ENCODE measurements around the gene MAG. TPM values are rescaled to one million over a fixed set of nuclear protein-coding genes. Genes with fewer than 3 reads are reported as not detected.
A peak's percentile ranks its signal among the peaks of the same experiment; 100 is the strongest.

Gene MAG
- total RNA-seq, 1 donor from 2014 or later = 0.47 TPM

DNA sequence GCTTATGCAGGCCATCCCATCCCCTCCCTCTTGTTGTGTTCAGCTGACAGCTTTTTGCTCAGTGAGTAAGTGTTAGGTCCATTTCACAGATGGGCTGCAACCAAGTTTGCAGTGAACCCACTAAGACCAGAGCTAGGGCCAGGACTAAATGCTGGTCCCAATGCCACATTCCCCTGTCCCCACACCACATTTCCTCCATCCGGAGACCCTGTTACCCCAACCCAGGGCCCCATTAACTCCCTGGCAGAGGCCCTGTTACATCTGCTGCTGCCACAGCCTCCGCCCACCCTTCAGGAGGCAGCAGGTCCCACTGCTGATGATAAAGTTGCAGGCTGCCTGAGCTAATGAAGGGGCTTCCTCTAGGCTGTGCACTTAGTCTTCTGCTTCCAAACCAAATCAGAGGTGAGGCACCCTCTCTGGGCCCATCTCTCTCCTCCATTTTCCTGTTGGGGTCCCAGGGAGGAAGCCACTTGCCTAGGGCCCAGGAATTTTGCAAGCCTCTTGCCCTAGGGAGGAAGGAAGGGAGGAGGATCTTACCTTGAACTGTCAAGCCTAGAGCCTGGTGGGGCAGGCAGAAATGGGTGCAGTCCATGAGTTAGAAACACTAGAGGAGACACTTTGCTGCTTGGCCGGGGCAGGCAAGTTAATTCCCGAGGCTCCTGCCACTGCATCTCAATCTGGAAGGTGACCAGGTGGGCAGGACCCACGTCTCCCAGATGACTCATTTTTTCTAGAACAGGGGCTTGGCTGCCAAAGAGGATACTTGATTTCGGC is 26.6 kb upstream of the MAG start:
- no peak for DNase-seq

DNA sequence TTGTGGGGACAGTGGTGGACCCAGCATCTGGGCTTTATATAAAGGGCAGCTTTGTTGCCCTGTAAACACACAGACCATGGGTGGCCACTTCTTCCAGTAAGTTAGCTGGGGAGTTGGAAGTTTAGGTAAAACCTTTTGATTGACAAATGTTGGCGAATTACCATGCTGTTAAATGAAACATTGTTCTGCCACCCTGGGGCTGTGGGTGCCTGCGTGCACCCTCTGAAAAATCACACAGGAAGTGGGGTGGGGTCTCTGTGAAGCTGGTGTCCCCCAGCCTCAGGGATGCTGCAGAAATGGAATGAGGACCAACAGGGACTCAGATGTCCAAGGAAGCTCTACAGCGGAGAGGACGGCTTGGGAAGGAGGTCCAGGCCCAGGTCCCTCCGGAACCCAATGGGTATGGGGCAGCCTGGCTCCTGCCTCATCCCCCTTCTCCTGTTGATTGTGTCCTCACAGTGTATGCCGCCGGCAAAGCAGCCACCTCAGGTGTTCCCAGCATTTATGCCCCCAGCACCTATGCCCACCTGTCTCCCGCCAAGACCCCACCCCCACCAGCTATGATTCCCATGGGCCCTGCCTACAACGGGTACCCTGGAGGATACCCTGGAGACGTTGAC is 26.0 kb upstream of the MAG start:
- DNase-seq = no peak

GRCh38 chr19:35266520-35267352 is 25.2 kb upstream of the MAG start:
- DNase-seq = peak; percentile 31

DNA sequence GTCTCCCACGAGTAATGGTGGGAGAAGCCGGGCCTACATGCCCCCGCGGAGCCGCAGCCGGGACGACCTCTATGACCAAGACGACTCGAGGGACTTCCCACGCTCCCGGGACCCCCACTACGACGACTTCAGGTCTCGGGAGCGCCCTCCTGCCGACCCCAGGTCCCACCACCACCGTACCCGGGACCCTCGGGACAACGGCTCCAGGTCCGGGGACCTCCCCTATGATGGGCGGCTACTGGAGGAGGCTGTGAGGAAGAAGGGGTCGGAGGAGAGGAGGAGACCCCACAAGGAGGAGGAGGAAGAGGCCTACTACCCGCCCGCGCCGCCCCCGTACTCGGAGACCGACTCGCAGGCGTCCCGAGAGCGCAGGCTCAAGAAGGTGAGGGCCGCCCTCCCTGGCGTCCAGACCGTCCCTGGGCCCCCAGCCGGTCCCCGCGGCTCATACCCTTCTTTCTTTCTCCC is 24.6 kb upstream of the MAG start:
- no peak for DNase-seq

GRCh38 chr19:35267818-35268535 is 24.0 kb upstream of the MAG start:
- no peak for DNase-seq

DNA sequence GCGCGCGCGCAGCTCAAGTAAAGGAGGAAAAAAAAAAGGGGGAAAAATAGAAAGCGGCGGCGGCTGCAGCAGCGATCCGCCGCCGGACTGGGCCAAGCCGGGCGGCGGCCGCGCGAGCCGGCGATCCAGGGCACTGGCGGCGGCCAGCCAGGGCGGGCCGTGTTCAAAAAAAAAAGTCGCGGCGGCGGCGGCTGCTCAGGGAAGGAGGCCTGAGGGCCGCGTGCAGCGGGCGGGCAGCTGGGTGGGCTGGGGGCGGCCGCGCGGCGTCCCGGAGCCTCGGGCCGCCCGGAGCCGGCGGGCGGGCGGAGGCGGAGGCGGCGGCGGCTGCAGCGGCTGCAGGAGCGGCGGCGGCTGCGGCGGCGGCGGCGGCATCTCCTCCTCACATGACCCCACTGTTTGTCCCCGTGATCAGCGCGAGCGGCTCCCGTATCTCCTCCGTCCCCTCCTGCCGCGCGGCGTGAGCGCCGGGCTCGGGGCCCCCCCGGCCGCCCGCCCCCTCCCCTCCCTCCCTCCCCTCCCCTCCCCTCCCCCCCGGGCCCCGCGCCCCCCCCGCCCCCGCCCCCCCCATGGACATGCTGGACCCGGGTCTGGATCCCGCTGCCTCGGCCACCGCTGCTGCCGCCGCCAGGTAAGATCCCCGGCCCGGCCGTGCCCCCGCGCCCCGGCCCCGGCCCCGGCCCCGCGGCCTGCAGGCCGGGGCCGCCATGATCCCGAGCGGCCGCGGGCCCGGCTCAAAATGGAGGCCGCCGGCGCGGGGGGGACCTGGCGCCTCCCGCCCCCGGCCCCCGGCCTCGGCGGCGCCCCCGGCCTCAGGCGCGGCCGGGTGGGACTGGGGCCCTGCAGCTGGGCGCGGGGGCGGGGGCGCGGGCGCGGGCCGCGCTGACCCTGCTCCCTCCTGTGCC is 23.2 kb upstream of the MAG start, which contains the start of gene USF2:
Gene USF2 (plus strand): TSS at position 427 of the 902 bp plus-strand sequence. CDS start 140 bp downstream, at position 567.
- DNase-seq = peak; percentile 63

DNA sequence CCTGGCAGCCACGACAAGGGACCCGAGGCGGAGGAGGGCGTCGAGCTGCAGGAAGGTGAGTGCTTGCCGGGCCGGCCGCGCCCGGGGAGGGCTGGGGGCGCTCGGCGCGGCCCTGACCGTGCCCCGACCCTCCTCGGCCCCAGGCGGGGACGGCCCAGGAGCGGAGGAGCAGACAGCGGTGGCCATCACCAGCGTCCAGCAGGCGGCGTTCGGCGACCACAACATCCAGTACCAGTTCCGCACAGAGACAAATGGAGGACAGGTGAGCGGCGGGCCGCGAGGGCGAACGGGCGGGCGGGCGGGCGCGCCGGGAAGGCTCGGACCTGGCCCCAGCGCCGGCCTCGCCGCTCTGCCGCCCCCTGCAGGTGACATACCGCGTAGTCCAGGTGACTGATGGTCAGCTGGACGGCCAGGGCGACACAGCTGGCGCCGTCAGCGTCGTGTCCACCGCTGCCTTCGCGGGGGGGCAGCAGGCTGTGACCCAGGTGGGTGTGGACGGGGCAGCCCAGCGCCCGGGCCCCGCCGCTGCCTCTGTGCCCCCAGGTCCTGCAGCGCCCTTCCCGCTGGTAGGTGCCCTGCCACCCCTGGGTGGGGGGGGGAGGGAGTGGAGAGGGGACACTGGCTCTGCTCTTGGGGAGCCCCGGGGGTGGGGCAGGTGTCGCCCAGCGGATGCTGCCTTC is 22.4 kb upstream of the MAG start:
- peak; percentile 68 for DNase-seq

- DNase-seq = no peak
Measured at GRCh38 chr19:35270381-35270811, 21.6 kb upstream of the MAG start.

DNA sequence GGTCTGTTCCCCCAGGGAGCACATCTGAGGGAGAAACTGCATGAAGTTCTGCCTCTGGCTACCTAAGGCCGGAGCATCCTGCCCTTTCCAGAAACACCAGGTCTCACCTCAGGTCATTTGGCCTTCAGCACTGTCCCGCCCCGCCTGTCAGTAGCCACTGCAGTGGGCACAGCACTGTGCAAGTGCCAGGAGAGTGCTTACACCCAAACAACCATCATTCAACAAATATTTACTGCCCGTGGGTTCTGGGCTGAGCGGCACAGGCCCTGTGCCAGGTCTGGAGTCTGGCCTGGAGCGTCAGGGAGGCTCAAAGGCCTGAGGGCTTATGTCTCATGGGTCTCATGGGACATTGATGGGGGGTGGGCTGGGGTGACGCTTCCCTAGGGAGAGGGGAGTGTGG is 20.4 kb upstream of the MAG start:
- DNase-seq = no peak

- no peak for DNase-seq
Measured at GRCh38 chr19:35272122-35272719, 19.7 kb upstream of the MAG start.

GRCh38 chr19:35272954-35273649 is 18.9 kb upstream of the MAG start:
- DNase-seq = no peak

GRCh38 chr19:35273686-35274259 is 18.2 kb upstream of the MAG start:
- no peak for DNase-seq

GRCh38 chr19:35274323-35274722 is 17.6 kb upstream of the MAG start:
- no peak for DNase-seq

DNA sequence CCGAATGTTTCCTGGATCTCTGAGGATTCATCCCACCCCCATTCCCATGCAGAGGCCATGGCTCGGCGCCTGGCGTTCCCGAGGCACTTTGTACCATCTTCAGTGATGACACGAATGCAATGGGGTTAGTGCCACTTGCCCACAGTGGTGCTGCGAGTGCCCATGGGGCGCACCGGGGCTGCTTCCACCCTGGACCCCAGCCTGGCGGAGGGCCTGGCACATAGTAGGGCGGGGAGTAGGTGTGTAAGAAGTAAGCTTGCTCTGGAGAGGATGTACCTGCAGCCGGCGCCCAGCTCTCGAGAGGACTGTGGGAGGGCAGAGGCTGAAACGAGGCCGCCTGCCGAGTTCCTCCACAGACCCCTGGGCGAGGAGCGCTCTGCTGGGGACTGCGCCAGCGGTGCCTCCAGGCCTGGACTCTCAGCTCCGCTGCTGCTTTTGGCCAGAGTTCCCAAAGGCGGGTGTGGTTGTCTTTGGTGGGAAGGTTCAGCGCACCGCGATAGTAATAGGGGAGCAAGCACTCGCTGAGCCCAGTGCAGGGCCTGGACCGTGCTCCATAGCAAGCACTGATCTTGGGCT is 15.2 kb upstream of the MAG start:
- no peak for DNase-seq

DNA sequence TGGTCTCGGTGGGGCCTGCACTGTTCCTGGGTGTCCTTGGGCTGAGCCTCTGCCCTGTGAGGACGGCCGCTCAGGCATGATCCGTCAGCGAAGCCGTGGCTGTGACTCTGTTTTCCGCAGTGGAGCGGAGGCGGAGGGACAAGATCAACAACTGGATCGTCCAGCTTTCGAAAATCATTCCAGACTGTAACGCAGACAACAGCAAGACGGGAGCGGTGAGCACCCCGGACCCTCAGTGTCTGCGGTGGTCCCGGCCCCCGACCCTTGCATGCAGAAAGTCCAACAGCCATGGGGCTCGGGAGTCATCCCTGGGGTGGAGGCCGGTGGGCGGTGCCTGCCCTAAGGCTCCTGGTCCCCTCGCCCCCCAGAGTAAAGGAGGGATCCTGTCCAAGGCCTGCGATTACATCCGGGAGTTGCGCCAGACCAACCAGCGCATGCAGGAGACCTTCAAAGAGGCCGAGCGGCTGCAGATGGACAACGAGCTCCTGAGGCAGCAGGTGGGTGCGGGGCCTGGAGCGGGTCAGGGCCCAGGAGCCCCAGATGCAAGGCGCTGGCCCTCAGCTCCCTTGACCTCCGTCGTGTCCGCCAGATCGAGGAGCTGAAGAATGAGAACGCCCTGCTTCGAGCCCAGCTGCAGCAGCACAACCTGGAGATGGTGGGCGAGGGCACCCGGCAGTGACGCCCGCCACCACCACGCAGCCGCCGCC is 13.2 kb upstream of the MAG start:
- no peak for DNase-seq

DNA sequence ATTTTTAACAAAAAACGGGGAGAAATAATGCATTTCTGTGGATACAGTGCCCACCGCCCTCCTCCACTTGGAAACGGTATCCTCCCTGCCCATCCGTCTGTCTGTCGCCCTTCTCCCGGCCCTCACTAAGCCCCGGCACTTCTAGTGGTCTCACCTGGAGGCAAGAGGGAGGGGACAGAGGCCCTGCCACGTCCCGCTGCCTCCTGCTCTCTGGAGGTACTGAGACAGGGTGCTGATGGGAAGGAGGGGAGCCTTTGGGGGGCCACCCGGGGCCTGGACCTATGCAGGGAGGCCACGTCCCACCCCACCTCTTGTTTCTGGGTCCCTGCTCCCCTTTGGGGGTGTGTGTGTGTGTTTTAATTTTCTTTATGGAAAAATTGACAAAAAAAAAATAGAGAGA is 12.6 kb upstream of the MAG start:
- DNase-seq = no peak

DNA sequence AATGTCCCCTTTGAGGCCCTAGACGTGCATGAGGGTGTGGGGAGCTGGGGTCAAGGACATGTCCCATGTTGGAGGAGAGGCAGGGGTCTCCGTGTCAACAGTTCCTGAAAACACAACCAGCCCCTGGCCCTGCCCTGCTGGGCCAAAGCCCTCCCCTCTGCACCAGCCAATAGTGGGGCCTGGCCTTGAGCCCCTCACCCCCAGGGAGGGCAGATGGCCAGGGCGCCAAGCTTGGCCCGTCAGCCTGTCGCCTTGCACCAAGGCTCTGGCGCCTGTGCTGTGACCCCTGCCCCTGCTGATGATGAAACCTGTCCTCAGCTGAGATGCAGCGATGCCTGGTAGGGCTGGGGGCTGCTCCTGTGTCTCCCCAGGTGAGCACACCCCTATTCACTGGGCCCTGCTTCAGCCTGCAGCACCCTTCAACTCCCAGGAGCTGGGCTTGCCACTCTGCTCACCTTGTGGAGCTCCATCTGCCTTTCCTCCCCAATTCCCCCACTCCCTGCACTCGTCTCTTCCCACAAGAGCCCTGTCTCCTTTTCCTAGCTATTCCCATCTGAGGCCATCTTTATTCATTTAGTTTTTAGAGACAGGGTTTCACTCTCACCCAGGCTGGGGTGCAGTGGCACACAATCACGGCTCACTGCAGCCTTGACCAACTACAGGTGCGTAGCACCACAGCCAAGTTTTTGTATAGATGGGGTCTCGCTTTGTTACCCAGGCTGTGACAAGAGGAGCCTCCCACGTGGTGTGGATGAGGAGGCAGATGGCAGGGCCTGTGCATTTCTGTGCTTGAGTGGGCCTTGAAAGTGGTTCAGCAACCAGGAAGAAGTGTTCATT is 11.8 kb upstream of the MAG start:
- no peak for DNase-seq
